Measurements from ENCODE around the gene SF3A1.

DNA sequence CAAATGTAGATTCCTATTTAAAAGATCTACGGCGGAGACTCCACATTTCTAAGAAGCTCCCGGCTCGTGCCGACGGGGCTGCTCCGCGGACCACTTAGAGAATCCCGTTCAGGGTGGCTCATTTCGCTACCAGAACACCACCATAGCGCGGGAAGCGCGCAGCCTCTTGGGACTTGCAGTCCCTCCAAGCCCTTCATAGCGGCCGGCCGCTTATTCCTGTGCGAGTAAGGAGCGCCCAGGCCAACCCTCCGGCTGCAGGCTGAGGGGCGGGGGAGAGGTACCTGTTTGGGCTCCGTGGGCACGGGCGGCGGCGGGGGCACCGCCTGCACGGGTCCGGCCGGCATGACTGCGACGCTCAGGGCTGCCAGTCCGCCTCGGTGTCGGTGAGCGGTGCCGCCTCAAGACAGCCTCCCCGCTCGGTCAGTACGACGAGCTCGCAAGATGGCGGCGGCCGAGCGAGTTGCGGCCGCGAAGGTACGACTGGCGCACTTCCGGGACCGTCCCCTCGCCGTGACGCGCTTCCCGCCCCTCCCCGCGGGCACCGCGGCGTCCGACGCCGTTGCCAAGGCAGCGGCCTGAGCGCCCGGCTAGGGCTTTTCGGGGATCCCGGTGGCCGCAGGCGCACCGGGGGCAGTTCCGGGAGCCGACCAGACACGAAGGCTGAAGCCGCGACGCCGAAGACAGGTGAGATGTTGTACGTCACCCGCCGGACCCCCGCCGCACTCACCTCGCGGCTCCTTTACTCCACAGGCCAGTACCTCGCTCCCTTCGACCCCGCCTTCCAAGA is at the start of gene SF3A1, which contains the start of gene CCDC157:
- no peak for TF ChIP-seq EZH2 (IDR thresholded peaks at IDR 0.05)
- TF ChIP-seq, protein P1, sequence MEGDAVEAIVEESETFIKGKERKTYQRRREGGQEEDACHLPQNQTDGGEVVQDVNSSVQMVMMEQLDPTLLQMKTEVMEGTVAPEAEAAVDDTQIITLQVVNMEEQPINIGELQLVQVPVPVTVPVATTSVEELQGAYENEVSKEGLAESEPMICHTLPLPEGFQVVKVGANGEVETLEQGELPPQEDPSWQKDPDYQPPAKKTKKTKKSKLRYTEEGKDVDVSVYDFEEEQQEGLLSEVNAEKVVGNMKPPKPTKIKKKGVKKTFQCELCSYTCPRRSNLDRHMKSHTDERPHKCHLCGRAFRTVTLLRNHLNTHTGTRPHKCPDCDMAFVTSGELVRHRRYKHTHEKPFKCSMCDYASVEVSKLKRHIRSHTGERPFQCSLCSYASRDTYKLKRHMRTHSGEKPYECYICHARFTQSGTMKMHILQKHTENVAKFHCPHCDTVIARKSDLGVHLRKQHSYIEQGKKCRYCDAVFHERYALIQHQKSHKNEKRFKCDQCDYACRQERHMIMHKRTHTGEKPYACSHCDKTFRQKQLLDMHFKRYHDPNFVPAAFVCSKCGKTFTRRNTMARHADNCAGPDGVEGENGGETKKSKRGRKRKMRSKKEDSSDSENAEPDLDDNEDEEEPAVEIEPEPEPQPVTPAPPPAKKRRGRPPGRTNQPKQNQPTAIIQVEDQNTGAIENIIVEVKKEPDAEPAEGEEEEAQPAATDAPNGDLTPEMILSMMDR (IDR thresholded peaks at IDR 0.05 in 2 of 3, conservative IDR thresholded peaks at IDR 0.05 in 1 of 3; ENCODE audit: borderline replicate concordance in 1 of 3, insufficient read depth in 1 of 3, low read depth in 2 of 3, low read length in 2 of 3), result no peak
- no peak for TF ChIP-seq ZNF274 (IDR thresholded peaks at IDR 0.05; ENCODE audit: low read depth, low read length)
